Breast epithelium (tissue), 3 donors: Measurements from ENCODE around the gene FKBP8.

ENCODE experiments used
- CTCF ChIP-seq, 3 donors: fragments of 450-650 bp; IDR thresholded peaks; one replicate each; pipeline ENCODE4 v1.5.1; 2016 to 2017; ENCODE audit warnings: antibody characterized with exemption in 3 of 3, mild to moderate bottlenecking in 3 of 3, moderate library complexity in 3 of 3
- POLR2A ChIP-seq: fragments of 450-650 bp; IDR thresholded peaks from one replicate; pipeline ENCODE4 v1.6.1; 2016; ENCODE audit warnings: antibody characterized with exemption, mild to moderate bottlenecking, moderate library complexity

- peak in 2 of 3 donors; percentile 2 to 3 for TF ChIP-seq CTCF (IDR thresholded peaks at IDR 0.05)
- no peak for TF ChIP-seq POLR2A
Measured at GRCh38 chr19:18522124-18522861, 21.1 kb downstream of the FKBP8 start.
